MM.1S (cell line): ENCODE measurements around the gene LRP5.

Experiments used
- DNase-seq: peaks from one replicate; pipeline ENCODE4 v3.0.0-alpha.2; 2015
- H2AFZ ChIP-seq: fragments of 300-600 bp; sonication (generic); 2 replicates; pipeline ENCODE4 v1.6.0; 2016; ENCODE audit warnings: antibody characterized with exemption, low read length
- H3F3A ChIP-seq: fragments of 300-600 bp; sonication (generic); 2 replicates; pipeline ENCODE4 v1.6.1; 2016; ENCODE audit warnings: mild to moderate bottlenecking, antibody characterized with exemption, low read length, moderate library complexity, mixed read lengths; ENCODE audit not compliant: insufficient read depth
- H3K27ac ChIP-seq: fragments of 300-600 bp; sonication (generic); 2 replicates; pipeline ENCODE4 v1.5.1; 2016; ENCODE audit warnings: mild to moderate bottlenecking, low read length
- H3K27me3 ChIP-seq: fragments of 300-600 bp; sonication (generic); replicated peaks from 2 replicates; pipeline ENCODE4 v1.6.0; 2016; ENCODE audit warnings: low read length; ENCODE audit not compliant: insufficient read depth
- H3K36me3 ChIP-seq: fragments of 300-600 bp; sonication (generic); replicated peaks from 2 replicates; pipeline ENCODE4 v1.6.1; 2016; ENCODE audit warnings: mild to moderate bottlenecking, low read length, mixed read lengths; ENCODE audit not compliant: insufficient read depth
- H3K4me1 ChIP-seq: fragments of 300-600 bp; sonication (generic); 2 replicates; pipeline ENCODE4 v1.6.1; 2016; ENCODE audit warnings: low read length, mixed read lengths
- H3K4me2 ChIP-seq: fragments of 300-600 bp; sonication (generic); 2 replicates; pipeline ENCODE4 v1.6.0; 2016; ENCODE audit warnings: low read depth, low read length
- H3K4me3 ChIP-seq: fragments of 300-600 bp; sonication (generic); 2 replicates; pipeline ENCODE4 v1.5.1; 2016; ENCODE audit warnings: low read length, mixed read lengths
- H3K79me2 ChIP-seq: fragments of 300-600 bp; sonication (generic); 2 replicates; pipeline ENCODE4 v1.6.1; 2016; ENCODE audit warnings: mixed run types, low read length, mixed read lengths
- H3K9ac ChIP-seq: fragments of 300-600 bp; sonication (generic); 2 replicates; pipeline ENCODE4 v1.6.1; 2016; ENCODE audit warnings: low read length, mixed read lengths
- H3K9me2 ChIP-seq: fragments of 300-600 bp; sonication (generic); replicated peaks from 2 replicates; pipeline ENCODE4 v1.6.1; 2016; ENCODE audit warnings: mild to moderate bottlenecking, low read length, mixed read lengths; ENCODE audit not compliant: insufficient read depth
- H3K9me3 ChIP-seq: fragments of 300-600 bp; sonication (generic); replicated peaks from 2 replicates; pipeline ENCODE4 v1.6.1; 2016; ENCODE audit warnings: mild to moderate bottlenecking, low read length, mixed read lengths; ENCODE audit not compliant: insufficient read depth
- H4K20me1 ChIP-seq: fragments of 300-600 bp; sonication (generic); 2 replicates; pipeline ENCODE4 v1.6.1; 2016; ENCODE audit warnings: mild to moderate bottlenecking, low read length, moderate library complexity, mixed read lengths; ENCODE audit not compliant: insufficient read depth
- EZH2 ChIP-seq: fragments of 300-600 bp; sonication (generic); optimal IDR thresholded peaks from 2 replicates; pipeline ENCODE3; 2017; ENCODE audit warnings: low read depth, mild to moderate bottlenecking, antibody characterized with exemption, low read length, mixed read lengths
- EZH2phosphoT487 ChIP-seq: fragments of 300-600 bp; sonication (generic); IDR thresholded peaks from 2 replicates; pipeline ENCODE4 v1.6.1; 2018; ENCODE audit warnings: antibody characterized with exemption, low read length
- TF ChIP-seq, protein P1 (sequence below): fragments of 300-600 bp; sonication (generic); IDR thresholded peaks from 2 replicates; pipeline ENCODE4 v1.5.1; 2016; ENCODE audit warnings: antibody characterized with exemption, low read length, mixed read lengths

Gene LRP5

DNA sequence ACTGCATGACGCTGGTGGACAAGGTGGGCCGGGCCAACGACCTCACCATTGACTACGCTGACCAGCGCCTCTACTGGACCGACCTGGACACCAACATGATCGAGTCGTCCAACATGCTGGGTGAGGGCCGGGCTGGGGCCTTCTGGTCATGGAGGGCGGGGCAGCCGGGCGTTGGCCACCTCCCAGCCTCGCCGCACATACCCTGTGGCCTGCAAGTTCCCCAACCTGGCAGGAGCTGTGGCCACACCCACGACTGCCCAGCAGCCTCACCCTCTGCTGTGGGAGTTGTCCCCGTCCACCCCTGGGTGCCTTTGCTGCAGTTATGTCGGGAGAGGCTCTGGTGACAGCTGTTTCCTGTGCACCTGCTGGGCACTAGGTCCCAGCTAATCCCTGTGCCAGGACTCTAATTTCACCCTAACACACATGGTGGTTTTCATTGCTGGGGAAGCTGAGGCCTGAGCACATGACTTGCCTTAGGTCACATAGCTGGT lies 99.2 kb downstream of the LRP5 start:
- Histone ChIP-seq H2AFZ (no peak overlapping the region), H3K27ac (no peak overlapping the region), H3K9me2 (no peaks in the 10 kb centered on the region), H3K79me2 (no peaks in the 10 kb centered on the region), H3K4me3 (no peak overlapping the region), H3K4me2 (no peak overlapping the region), H4K20me1 (no peaks in the 10 kb centered on the region), H3K4me1 (no peaks in the 10 kb centered on the region), H3F3A (no peaks in the 10 kb centered on the region), H3K27me3 (no peaks in the 10 kb centered on the region), H3K36me3 (no peaks in the 10 kb centered on the region), H3K9ac (no peak overlapping the region), H3K9me3 (no peaks in the 10 kb centered on the region)
- DNase-seq, result no peak
- TF ChIP-seq EZH2phosphoT487, result no peak
- TF ChIP-seq, protein P1, sequence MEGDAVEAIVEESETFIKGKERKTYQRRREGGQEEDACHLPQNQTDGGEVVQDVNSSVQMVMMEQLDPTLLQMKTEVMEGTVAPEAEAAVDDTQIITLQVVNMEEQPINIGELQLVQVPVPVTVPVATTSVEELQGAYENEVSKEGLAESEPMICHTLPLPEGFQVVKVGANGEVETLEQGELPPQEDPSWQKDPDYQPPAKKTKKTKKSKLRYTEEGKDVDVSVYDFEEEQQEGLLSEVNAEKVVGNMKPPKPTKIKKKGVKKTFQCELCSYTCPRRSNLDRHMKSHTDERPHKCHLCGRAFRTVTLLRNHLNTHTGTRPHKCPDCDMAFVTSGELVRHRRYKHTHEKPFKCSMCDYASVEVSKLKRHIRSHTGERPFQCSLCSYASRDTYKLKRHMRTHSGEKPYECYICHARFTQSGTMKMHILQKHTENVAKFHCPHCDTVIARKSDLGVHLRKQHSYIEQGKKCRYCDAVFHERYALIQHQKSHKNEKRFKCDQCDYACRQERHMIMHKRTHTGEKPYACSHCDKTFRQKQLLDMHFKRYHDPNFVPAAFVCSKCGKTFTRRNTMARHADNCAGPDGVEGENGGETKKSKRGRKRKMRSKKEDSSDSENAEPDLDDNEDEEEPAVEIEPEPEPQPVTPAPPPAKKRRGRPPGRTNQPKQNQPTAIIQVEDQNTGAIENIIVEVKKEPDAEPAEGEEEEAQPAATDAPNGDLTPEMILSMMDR, result no peak
- TF ChIP-seq EZH2, result no peak

DNA sequence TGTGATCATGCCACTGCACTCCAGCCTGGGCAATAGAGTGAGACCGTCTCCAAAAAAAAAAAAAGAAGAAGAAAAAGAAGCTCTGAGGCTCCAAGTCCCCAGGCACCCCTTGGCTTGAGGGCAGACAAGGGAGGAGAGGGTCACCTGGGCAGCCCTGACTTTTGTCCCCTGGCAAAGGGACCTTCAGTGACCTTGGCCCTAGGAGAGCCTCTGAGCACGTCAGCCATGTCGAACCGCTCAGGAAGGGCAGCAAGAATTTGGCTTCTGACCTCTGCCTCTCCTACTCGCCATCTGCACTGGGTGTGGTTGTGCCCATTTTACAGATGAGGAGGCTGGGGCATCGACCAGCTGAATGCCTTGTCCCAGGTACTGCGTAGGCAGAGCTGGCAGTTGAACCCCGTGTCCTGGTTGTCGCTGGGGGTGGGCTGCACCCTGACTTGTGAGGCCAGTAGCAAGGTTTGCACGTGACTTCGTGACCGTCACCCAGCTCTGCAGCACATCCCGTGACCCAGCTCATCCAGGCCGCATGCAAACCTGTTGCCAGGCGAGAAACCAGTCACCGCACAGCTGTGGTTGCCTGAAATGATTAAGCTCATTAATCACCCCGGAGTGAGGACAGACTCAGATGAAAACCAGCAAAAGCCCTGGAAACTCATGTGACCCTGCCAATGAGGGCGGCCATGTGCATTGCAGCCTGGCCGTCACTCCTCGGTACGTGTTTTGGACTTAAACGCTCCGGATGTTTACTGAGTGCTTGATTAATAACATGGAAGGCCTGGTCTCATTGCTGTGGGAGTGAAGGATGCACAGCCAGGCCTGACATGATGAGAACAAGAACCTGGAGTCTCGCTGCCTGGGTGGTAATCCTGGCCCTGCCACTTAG lies 100.4 kb downstream of the LRP5 start:
- no peak overlapping the region for H3K27ac ChIP-seq
- no peak overlapping the region for H3K9ac ChIP-seq
- H3F3A ChIP-seq, result no peaks in the 10 kb centered on the region
- H3K4me1 ChIP-seq, result no peaks in the 10 kb centered on the region
- H3K79me2 ChIP-seq, result no peaks in the 10 kb centered on the region
- H2AFZ ChIP-seq, result no peak overlapping the region
- TF ChIP-seq EZH2 (no peak), EZH2phosphoT487 (no peak)
- TF ChIP-seq, protein P1, result no peak
- H3K27me3 ChIP-seq, result no peaks in the 10 kb centered on the region
- H3K36me3 ChIP-seq, result no peaks in the 10 kb centered on the region
- H3K4me2 ChIP-seq, result no peak overlapping the region
- H3K9me3 ChIP-seq, result no peaks in the 10 kb centered on the region
- no peaks in the 10 kb centered on the region for H4K20me1 ChIP-seq
- H3K4me3 ChIP-seq, result no peak overlapping the region
- DNase-seq, result no peak
- H3K9me2 ChIP-seq, result no peaks in the 10 kb centered on the region

DNA sequence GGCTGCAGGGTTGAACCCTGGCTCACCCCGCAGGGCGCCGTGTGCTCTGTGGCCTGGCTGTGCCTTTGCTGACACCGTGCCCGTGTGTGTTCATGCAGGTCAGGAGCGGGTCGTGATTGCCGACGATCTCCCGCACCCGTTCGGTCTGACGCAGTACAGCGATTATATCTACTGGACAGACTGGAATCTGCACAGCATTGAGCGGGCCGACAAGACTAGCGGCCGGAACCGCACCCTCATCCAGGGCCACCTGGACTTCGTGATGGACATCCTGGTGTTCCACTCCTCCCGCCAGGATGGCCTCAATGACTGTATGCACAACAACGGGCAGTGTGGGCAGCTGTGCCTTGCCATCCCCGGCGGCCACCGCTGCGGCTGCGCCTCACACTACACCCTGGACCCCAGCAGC lies 101.2 kb downstream of the LRP5 start:
- Histone ChIP-seq H4K20me1 (no peaks in the 10 kb centered on the region), H3K9me3 (no peaks in the 10 kb centered on the region), H3K4me3 (no peak overlapping the region), H3K27ac (no peak overlapping the region), H2AFZ (no peak overlapping the region), H3K4me2 (no peak overlapping the region), H3K9me2 (no peaks in the 10 kb centered on the region), H3F3A (no peaks in the 10 kb centered on the region), H3K27me3 (no peaks in the 10 kb centered on the region), H3K4me1 (no peaks in the 10 kb centered on the region), H3K36me3 (no peaks in the 10 kb centered on the region), H3K9ac (no peak overlapping the region), H3K79me2 (no peaks in the 10 kb centered on the region)
- TF ChIP-seq EZH2phosphoT487, result no peak
- TF ChIP-seq, protein P1, result no peak
- TF ChIP-seq EZH2, result no peak
- DNase-seq, result no peak
